IMR-90 (cell line): ENCODE measurements around the gene BRAT1.

Source experiments
- BHLHE40 ChIP-seq: fragments of 150-350 bp; IDR thresholded peaks from 2 replicates; pipeline ENCODE4 v1.6.1; 2016; ENCODE audit warnings: mild to moderate bottlenecking, low read depth, low read length
- CHD1 ChIP-seq: IDR thresholded peaks from 2 replicates; pipeline ENCODE4 v1.6.1; 2012; ENCODE audit warnings: low read depth, low read length, improper control_type of control experiment
- CTCF ChIP-seq: conservative IDR thresholded peaks from 2 replicates; pipeline ENCODE4 v1.5.1; 2012; ENCODE audit warnings: mild to moderate bottlenecking, low read depth, low read length, improper control_type of control experiment
- POLR2A ChIP-seq: IDR thresholded peaks from 2 replicates; pipeline ENCODE4 v1.6.1; 2012; ENCODE audit warnings: mild to moderate bottlenecking, low read depth, low read length
- RAD21 ChIP-seq: IDR thresholded peaks from 2 replicates; pipeline ENCODE4 v1.6.1; 2012; ENCODE audit warnings: low read length, improper control_type of control experiment

DNA sequence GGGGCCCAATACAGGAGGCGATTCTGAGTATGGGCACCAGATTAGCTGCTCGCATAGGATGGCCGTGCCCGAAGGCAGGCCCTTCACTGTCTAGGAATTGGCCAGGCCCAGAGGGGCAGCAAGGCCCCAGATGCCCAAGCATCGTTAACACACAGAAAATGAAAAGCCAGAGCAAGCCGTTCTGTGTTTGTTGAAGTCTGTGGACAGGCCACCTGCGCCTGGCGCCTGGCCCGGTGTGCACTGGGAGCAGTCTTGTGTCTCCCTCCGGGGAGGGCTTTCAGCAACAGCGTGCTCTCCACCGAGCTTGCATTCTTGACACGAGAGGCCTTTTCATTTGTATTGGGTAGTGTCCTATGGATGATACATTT, 41.9 kb upstream of the BRAT1 start:
- TF ChIP-seq POLR2A (no peak), CHD1 (no peak), BHLHE40 (no peak), CTCF (no peak), RAD21 (no peak)
